Measurements from ENCODE around the gene HSD3B1. TPM values are rescaled to one million over a fixed set of nuclear protein-coding genes. Genes with fewer than 3 reads are reported as not detected.
A peak's percentile ranks its signal among the peaks of the same experiment; 100 is the strongest.

Gene HSD3B1
- total RNA-seq, 1 experiment from 2014 or later, result not detected

DNA sequence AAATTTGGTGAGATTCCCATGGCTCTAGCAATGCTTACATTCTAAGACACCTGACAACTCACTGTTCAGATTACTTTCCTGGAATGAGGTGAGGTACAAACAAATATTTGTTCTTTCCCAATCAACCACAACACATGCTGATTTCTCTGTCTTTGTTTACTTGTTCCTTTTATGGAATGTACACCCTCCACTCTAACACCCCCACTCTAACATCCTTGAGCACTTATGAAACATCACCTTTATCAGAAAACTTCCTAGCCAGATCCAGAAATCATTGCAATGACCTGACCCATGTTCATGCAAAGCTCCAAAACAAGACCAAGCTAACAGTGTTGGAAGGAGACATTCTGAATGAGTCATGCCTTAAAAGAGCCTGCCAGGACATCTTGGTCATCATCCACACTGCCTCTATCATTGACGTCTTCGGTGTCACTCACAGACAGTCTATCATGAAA is 35.5 kb downstream of the HSD3B1 start:
- no TSS peak for BruUV-seq (replicated peaks)
- Histone ChIP-seq H2AFZ (ENCODE audit: low read length) (no peak overlapping the region), H3K36me3 (ENCODE audit: low read depth, low read length) (no peaks in the 10 kb centered on the region), H3K4me1 (ENCODE audit: insufficient read depth, low read length) (peaks cover 33% of the 10 kb centered on the region), H3F3A (ENCODE audit: low read length, unreplicated experiment) (no peaks in the 10 kb centered on the region), H3K9ac (ENCODE audit: low read length) (peak overlapping the region; percentile 64), H3K4me2 (ENCODE audit: low read length) (peak overlapping the region; percentile 78), H3K27ac (ENCODE audit: low read length) (peak overlapping the region; percentile 92), H3K9me3 (ENCODE audit: low read length) (no peaks in the 10 kb centered on the region), H3K27me3 (ENCODE audit: low read length) (no peaks in the 10 kb centered on the region), H3K9me2 (replicated peaks; ENCODE audit: low read length) (no peaks in the 10 kb centered on the region), H3K4me3 (ENCODE audit: low read length) (no peak overlapping the region), H3K79me2 (ENCODE audit: low read length) (no peaks in the 10 kb centered on the region), H4K20me1 (ENCODE audit: low read length) (no peaks in the 10 kb centered on the region)
- ChIA-PET POLR2A (ENCODE audit: unreplicated experiment) (no interaction called here), CTCF (no interaction called here)
- TF ChIP-seq EZH2phosphoT487 (IDR thresholded peaks at IDR 0.05; ENCODE audit: borderline replicate concordance, low read length) (no peak), EZH2 (IDR thresholded peaks at IDR 0.05; ENCODE audit: low read length, unreplicated experiment) (no peak)
- TF ChIP-seq, protein P1, sequence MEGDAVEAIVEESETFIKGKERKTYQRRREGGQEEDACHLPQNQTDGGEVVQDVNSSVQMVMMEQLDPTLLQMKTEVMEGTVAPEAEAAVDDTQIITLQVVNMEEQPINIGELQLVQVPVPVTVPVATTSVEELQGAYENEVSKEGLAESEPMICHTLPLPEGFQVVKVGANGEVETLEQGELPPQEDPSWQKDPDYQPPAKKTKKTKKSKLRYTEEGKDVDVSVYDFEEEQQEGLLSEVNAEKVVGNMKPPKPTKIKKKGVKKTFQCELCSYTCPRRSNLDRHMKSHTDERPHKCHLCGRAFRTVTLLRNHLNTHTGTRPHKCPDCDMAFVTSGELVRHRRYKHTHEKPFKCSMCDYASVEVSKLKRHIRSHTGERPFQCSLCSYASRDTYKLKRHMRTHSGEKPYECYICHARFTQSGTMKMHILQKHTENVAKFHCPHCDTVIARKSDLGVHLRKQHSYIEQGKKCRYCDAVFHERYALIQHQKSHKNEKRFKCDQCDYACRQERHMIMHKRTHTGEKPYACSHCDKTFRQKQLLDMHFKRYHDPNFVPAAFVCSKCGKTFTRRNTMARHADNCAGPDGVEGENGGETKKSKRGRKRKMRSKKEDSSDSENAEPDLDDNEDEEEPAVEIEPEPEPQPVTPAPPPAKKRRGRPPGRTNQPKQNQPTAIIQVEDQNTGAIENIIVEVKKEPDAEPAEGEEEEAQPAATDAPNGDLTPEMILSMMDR (conservative IDR thresholded peaks at IDR 0.05; ENCODE audit: low read depth, low read length), result no peak
- peak; percentile 57 for ATAC-seq
- DNase-seq, result peak; percentile 84
- intact Hi-C loops (cut with micrococcal nuclease), result no loop called here

DNA sequence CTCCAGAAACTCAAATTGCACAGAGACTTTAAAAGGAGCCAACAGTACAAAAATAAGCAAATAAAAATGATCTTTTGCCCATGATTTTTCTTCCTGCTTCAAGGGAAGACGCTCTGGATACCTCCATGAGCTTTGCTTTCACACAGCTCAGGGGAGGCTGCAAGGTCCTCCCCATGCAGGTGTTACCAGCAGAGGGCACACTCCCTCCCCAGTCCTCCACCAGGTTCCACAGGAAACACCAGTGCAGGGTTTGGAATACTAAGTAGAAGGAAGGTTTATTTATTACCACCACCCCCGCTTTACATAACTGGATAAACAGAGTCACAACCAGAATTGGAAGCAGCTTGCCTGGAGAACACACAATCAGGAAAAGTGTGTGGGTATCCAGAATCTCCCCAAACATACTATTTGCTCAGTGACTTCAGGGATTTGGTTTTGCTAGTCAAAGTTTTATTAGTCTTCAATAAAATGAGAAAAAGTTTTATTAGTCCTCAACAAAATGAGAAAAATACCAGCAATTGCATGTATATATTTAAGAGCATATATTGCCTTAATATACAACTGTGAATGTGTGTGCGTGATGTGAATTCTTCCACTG is 37.3 kb downstream of the HSD3B1 start:
- no TSS peak for BruUV-seq (replicated peaks)
- Histone ChIP-seq H3K9ac (ENCODE audit: low read length) (no peak overlapping the region), H3K27me3 (ENCODE audit: low read length) (no peaks in the 10 kb centered on the region), H3K36me3 (ENCODE audit: low read depth, low read length) (no peaks in the 10 kb centered on the region), H3F3A (ENCODE audit: low read length, unreplicated experiment) (no peaks in the 10 kb centered on the region), H3K4me3 (ENCODE audit: low read length) (no peak overlapping the region), H3K79me2 (ENCODE audit: low read length) (no peaks in the 10 kb centered on the region), H4K20me1 (ENCODE audit: low read length) (no peaks in the 10 kb centered on the region), H3K27ac (ENCODE audit: low read length) (no peak overlapping the region), H3K4me2 (ENCODE audit: low read length) (no peak overlapping the region), H3K4me1 (ENCODE audit: insufficient read depth, low read length) (peaks cover 33% of the 10 kb centered on the region), H2AFZ (ENCODE audit: low read length) (no peak overlapping the region), H3K9me2 (replicated peaks; ENCODE audit: low read length) (no peaks in the 10 kb centered on the region), H3K9me3 (ENCODE audit: low read length) (no peaks in the 10 kb centered on the region)
- peak; percentile 56; the same call in 1 of the 2 replicates for ATAC-seq
- DNase-seq, result peak; percentile 25
- ChIA-PET CTCF (no interaction called here), POLR2A (ENCODE audit: unreplicated experiment) (no interaction called here)
- TF ChIP-seq, protein P1 (conservative IDR thresholded peaks at IDR 0.05; ENCODE audit: low read depth, low read length), result peak; percentile 66
- TF ChIP-seq EZH2phosphoT487 (IDR thresholded peaks at IDR 0.05; ENCODE audit: borderline replicate concordance, low read length), result no peak
- intact Hi-C loops (cut with micrococcal nuclease), result no loop called here

DNA sequence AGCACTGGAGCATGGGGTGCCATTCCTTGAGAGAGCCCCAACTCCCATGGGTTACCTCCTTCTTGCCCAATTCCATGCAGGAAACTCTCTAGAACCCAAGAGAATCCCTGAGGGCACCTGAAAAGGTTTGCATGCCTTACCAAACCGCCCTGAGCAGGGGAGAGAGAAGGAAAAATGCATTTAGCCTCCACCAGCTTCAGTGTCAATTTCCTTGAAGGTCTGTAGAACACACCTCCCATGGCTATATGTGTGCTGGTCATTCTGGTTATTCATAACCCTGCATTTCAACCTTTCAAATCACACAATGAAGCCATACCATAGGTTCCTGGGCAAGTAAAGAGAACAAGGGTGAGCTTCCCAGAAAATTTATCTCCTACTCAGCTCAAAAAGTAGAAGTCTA is 39.6 kb downstream of the HSD3B1 start:
- no peaks in the 10 kb centered on the region for H3K9me3 ChIP-seq (ENCODE audit: low read length)
- POLR2A ChIA-PET (ENCODE audit: unreplicated experiment), result no interaction called here
- H3K9ac ChIP-seq (ENCODE audit: low read length), result no peak overlapping the region
- H4K20me1 ChIP-seq (ENCODE audit: low read length), result no peaks in the 10 kb centered on the region
- no peak for TF ChIP-seq EZH2phosphoT487 (IDR thresholded peaks at IDR 0.05; ENCODE audit: borderline replicate concordance, low read length)
- no peak for TF ChIP-seq EZH2 (IDR thresholded peaks at IDR 0.05; ENCODE audit: low read length, unreplicated experiment)
- TF ChIP-seq, protein P1 (conservative IDR thresholded peaks at IDR 0.05; ENCODE audit: low read depth, low read length), result no peak
- no peaks in the 10 kb centered on the region for H3F3A ChIP-seq (ENCODE audit: low read length, unreplicated experiment)
- DNase-seq (no peak), ATAC-seq (no peak)
- BruUV-seq (replicated peaks), result no TSS peak
- H3K9me2 ChIP-seq (replicated peaks; ENCODE audit: low read length), result no peaks in the 10 kb centered on the region
- no peak overlapping the region for H3K27ac ChIP-seq (ENCODE audit: low read length)
- no peaks in the 10 kb centered on the region for H3K79me2 ChIP-seq (ENCODE audit: low read length)
- H3K4me3 ChIP-seq (ENCODE audit: low read length), result no peak overlapping the region
- no peak overlapping the region for H2AFZ ChIP-seq (ENCODE audit: low read length)
- H3K27me3 ChIP-seq (ENCODE audit: low read length), result no peaks in the 10 kb centered on the region
- CTCF ChIA-PET, result no interaction called here
- no peak overlapping the region for H3K4me2 ChIP-seq (ENCODE audit: low read length)
- no peaks in the 10 kb centered on the region for H3K36me3 ChIP-seq (ENCODE audit: low read depth, low read length)
- intact Hi-C loops (cut with micrococcal nuclease), result no loop called here
- H3K4me1 ChIP-seq (ENCODE audit: insufficient read depth, low read length), result peaks cover 19% of the 10 kb centered on the region

Measured in PC-3 (cell line).